GM23338 (cell line): ENCODE results near the gene UHRF2. TPM values are rescaled to one million over a fixed set of nuclear protein-coding genes. Genes with fewer than 3 reads are reported as not detected.

Source experiments
- ATAC-seq: fragments of 200-7000 bp; cut with Tn5 transposase; 3 replicates; pipeline ENCODE4 v1.9.1; 2020
- DNase-seq: peaks from one replicate; pipeline ENCODE4 v3.0.0-alpha.2; 2015; ENCODE audit warnings: low spot score
- H2AFZ ChIP-seq: fragments of 200-600 bp; sonication (generic); 2 replicates; pipeline ENCODE4 v1.8.0; 2016; ENCODE audit warnings: antibody characterized with exemption, mild to moderate bottlenecking, moderate library complexity
- H3F3A ChIP-seq: fragments of 200-600 bp; sonication (generic); replicated peaks from 2 replicates; pipeline ENCODE4 v1.8.0; 2017; ENCODE audit warnings: antibody characterized with exemption, mixed run types, low read depth
- H3K27ac ChIP-seq: fragments of 200-600 bp; sonication (generic); 2 replicates; pipeline ENCODE4 v1.6.1; 2016; ENCODE audit warnings: low read depth
- H3K27me3 ChIP-seq: fragments of 200-600 bp; sonication (generic); 2 replicates; pipeline ENCODE4 v1.8.0; 2016; ENCODE audit warnings: mild to moderate bottlenecking, mixed run types, moderate library complexity; ENCODE audit not compliant: insufficient read depth
- H3K36me3 ChIP-seq: fragments of 200-600 bp; sonication (generic); 2 replicates; pipeline ENCODE4 v1.8.0; 2016; ENCODE audit warnings: mild to moderate bottlenecking; ENCODE audit not compliant: insufficient read depth
- H3K4me1 ChIP-seq: fragments of 200-600 bp; sonication (generic); 2 replicates; pipeline ENCODE4 v1.8.0; 2016; ENCODE audit warnings: mild to moderate bottlenecking, moderate library complexity; ENCODE audit not compliant: insufficient read depth
- H3K4me2 ChIP-seq: fragments of 200-600 bp; sonication (generic); 2 replicates; pipeline ENCODE4 v1.7.1; 2017; ENCODE audit warnings: mixed run types
- H3K4me3 ChIP-seq: fragments of 200-600 bp; sonication (generic); 2 replicates; pipeline ENCODE4 v1.6.1; 2016; ENCODE audit warnings: mixed run types
- H3K79me2 ChIP-seq: fragments of 200-600 bp; sonication (generic); replicated peaks from 2 replicates; pipeline ENCODE4 v1.8.0; 2017; ENCODE audit warnings: mild to moderate bottlenecking; ENCODE audit not compliant: insufficient read depth
- H3K9me2 ChIP-seq: fragments of 200-600 bp; sonication (generic); 2 replicates; pipeline ENCODE4 v1.8.0; 2017; ENCODE audit not compliant: insufficient read depth
- H4K20me1 ChIP-seq: fragments of 200-600 bp; sonication (generic); replicated peaks from 2 replicates; pipeline ENCODE4 v1.8.0; 2017; ENCODE audit warnings: mild to moderate bottlenecking; ENCODE audit not compliant: insufficient read depth
- H3K27ac Mint-ChIP-seq: 2 replicates; pipeline ENCODE4 v1.8.0; 2020; ENCODE audit warnings: inconsistent platforms, mild to moderate bottlenecking, moderate library complexity, mixed read lengths
- H3K27me3 Mint-ChIP-seq: 3 replicates; pipeline ENCODE4 v1.8.0; 2022; ENCODE audit warnings: low read depth, mild to moderate bottlenecking, moderate library complexity, mixed read lengths, inconsistent platforms; ENCODE audit not compliant: insufficient read depth, poor library complexity
- H3K36me3 Mint-ChIP-seq: 3 replicates; pipeline ENCODE4 v1.8.0; 2021; ENCODE audit warnings: low read depth, mild to moderate bottlenecking, inconsistent platforms, moderate library complexity, mixed read lengths
- H3K4me1 Mint-ChIP-seq: 3 replicates; pipeline ENCODE4 v1.8.0; 2020; ENCODE audit warnings: mild to moderate bottlenecking, inconsistent platforms, mixed read lengths
- H3K4me3 Mint-ChIP-seq: 3 replicates; pipeline ENCODE4 v1.8.0; 2021; ENCODE audit warnings: moderate library complexity, mild to moderate bottlenecking, inconsistent platforms, mixed read lengths
- H3K9me3 Mint-ChIP-seq: 3 replicates; pipeline ENCODE4 v1.8.0; 2020; ENCODE audit warnings: moderate library complexity, mild to moderate bottlenecking, inconsistent platforms, mixed read lengths
- CREB1 ChIP-seq: fragments of 250-450 bp; sonication (Bioruptor Pico); IDR thresholded peaks from 2 replicates; pipeline ENCODE4 v1.5.0; 2020; ENCODE audit warnings: low read depth, mild to moderate bottlenecking, moderate library complexity
- CTCF ChIP-seq, 2 experiments: fragments of 200-600 bp in 1 of 2; sonication (generic) in 1 of 2; conservative IDR thresholded peaks; 2 replicates each; pipeline versions ENCODE4 v1.5.1 to v1.6.1; 2016 to 2017; ENCODE audit warnings: antibody characterized with exemption in 2 of 2, low read depth in 2 of 2, mild to moderate bottlenecking in 2 of 2, moderate library complexity in 1 of 2
- ETS1 ChIP-seq: IDR thresholded peaks from 2 replicates; pipeline ENCODE4 v1.6.1; 2016; ENCODE audit warnings: antibody characterized with exemption
- EZH2 ChIP-seq: fragments of 200-600 bp; sonication (generic); IDR thresholded peaks from one replicate; pipeline ENCODE4 v1.8.0; 2017; ENCODE audit warnings: antibody characterized with exemption, mild to moderate bottlenecking, low read depth; ENCODE audit not compliant: unreplicated experiment
- EZH2phosphoT487 ChIP-seq: fragments of 200-600 bp; sonication (generic); IDR thresholded peaks from one replicate; pipeline ENCODE4 v1.8.1; 2018; ENCODE audit warnings: antibody characterized with exemption; ENCODE audit not compliant: unreplicated experiment
- JUNB ChIP-seq: IDR thresholded peaks from one replicate; pipeline ENCODE4 v1.6.1; 2016; ENCODE audit warnings: antibody characterized with exemption; ENCODE audit not compliant: unreplicated experiment
- NANOG ChIP-seq: IDR thresholded peaks from 2 replicates; pipeline ENCODE4 v1.6.1; 2016; ENCODE audit warnings: antibody characterized with exemption, borderline replicate concordance
- POLR2AphosphoS5 ChIP-seq: IDR thresholded peaks from 2 replicates; pipeline ENCODE4 v1.6.1; 2016; ENCODE audit warnings: antibody characterized with exemption, low read depth
- REST ChIP-seq: IDR thresholded peaks from one replicate; pipeline ENCODE4 v1.6.1; 2018; ENCODE audit warnings: antibody characterized with exemption; ENCODE audit not compliant: unreplicated experiment
- STAT1 ChIP-seq: IDR thresholded peaks from one replicate; pipeline ENCODE4 v1.6.1; 2016; ENCODE audit warnings: antibody characterized with exemption; ENCODE audit not compliant: unreplicated experiment
- ZNF114 ChIP-seq: fragments of 250-450 bp; sonication (Bioruptor Pico); IDR thresholded peaks from 2 replicates; pipeline ENCODE4 v1.5.0; 2020; ENCODE audit warnings: mild to moderate bottlenecking, moderate library complexity
- ZNF331 ChIP-seq: fragments of 250-450 bp; sonication (Bioruptor Pico); IDR thresholded peaks from 2 replicates; pipeline ENCODE4 v1.5.0; 2020; ENCODE audit warnings: low read depth, mild to moderate bottlenecking, moderate library complexity
- ZNF462 ChIP-seq: fragments of 250-450 bp; sonication (Bioruptor Pico); IDR thresholded peaks from 2 replicates; pipeline ENCODE4 v1.5.0; 2020; ENCODE audit warnings: mild to moderate bottlenecking, moderate library complexity
- polyA plus RNA-seq: library from polyadenylated mRNA; unstranded; fragments of >200 nt; fragmentation: Nextera tagmentation; extraction: Ambion mirVana; gene quantifications from 2 replicates; pipeline ENCODE4 v1.2.1, GENCODE V29; 2016
- total RNA-seq: library from RNA; depleted of rRNA; stranded (reverse); fragments of >200 nt; shearing (Covaris generic); gene quantifications from 2 replicates; pipeline ENCODE4 v1.2.3, GENCODE V29; 2014

UHRF2 gene
- total and polyA plus RNA-seq, 2 experiments from 2014 or later: 15.1 to 51.6 TPM

GRCh38 chr9:6418764-6419163 is 5.8 kb downstream of the UHRF2 start:
- Histone ChIP-seq H3K27me3 (peaks cover 19% of the 10 kb centered on the region), H3K36me3 (peaks cover 5% of the 10 kb centered on the region; the same call in 1 of the 2 replicates), H2AFZ (no peak overlapping the region), H3K27ac (no peak overlapping the region), H3K4me2 (peak overlapping the region; percentile 33), H3K4me1 (0 out of 2 replicates have a peak, but pooled peaks cover 16% of the 10 kb centered on the region), H4K20me1 (peaks cover 63% of the 10 kb centered on the region), H3K79me2 (peaks cover 99% of the 10 kb centered on the region), H3K9me2 (no peaks in the 10 kb centered on the region), H3F3A (no peaks in the 10 kb centered on the region), H3K4me3 (0 out of 2 replicates have a peak overlapping the region, but pooled peaks have one; percentile 5)
- Mint-ChIP-seq H3K4me1 (peaks cover 36% of the 10 kb centered on the region), H3K27ac (no peak overlapping the region), H3K4me3 (no peak overlapping the region; the same call in 2 of the 3 replicates), H3K9me3 (no peaks in the 10 kb centered on the region), H3K36me3 (peaks cover 20% of the 10 kb centered on the region), H3K27me3 (peaks cover 5% of the 10 kb centered on the region)
- no peak for DNase-seq
- no peak for ATAC-seq
- TF ChIP-seq ZNF462 (CRISPR knock-in tag) (no peak), ETS1 (no peak), JUNB (no peak), REST (no peak), POLR2AphosphoS5 (no peak), ZNF114 (CRISPR knock-in tag) (no peak), CTCF (conservative IDR thresholded peaks at IDR 0.05; ENCODE audit: low read depth in 2 of 2) (no peak), EZH2phosphoT487 (no peak), EZH2 (no peak), ZNF331 (CRISPR knock-in tag) (no peak), STAT1 (no peak), NANOG (no peak), CREB1 (CRISPR knock-in tag) (no peak)
